Tibial artery (tissue), 4 donors: ENCODE data around the gene IQCM.
"Not testable (repeated sequence)": the region's sequence is repeated elsewhere in the genome, so short reads cannot be mapped to it uniquely, and the experiment has no call there.

Experiments used
- DNase-seq, 2 donors: peaks; one replicate each; pipeline ENCODE4 v3.0.0-alpha.2; 2019
- H3K27ac ChIP-seq, 2 donors: fragments of 200-600 bp; sonication (generic) in 1 of 2; 1 replicate in 1 of 2; 2 replicates in 1 of 2; pipeline ENCODE4 v1.5.1; 2018 to 2019; ENCODE audit warnings: mild to moderate bottlenecking in 1 of 2
- H3K27me3 ChIP-seq, 2 donors: fragments of 200-600 bp; sonication (generic) in 1 of 2; one replicate each; pipeline versions ENCODE4 v1.5.1 to v1.6.0; 2016 to 2019
- H3K36me3 ChIP-seq, 3 donors: fragments of 200-600 bp; sonication (generic) in 2 of 3; one replicate each; pipeline ENCODE4 v1.5.1; 2016 to 2019; ENCODE audit warnings: mild to moderate bottlenecking in 2 of 3
- H3K4me1 ChIP-seq, 4 donors: fragments of 200-600 bp; sonication (generic) in 2 of 4; 1 replicate in 3 of 4; 2 replicates in 1 of 4; pipeline ENCODE4 v1.5.1; 2016 to 2019
- H3K4me3 ChIP-seq, 2 donors: fragments of 200-600 bp; sonication (generic) in 1 of 2; 1 replicate in 1 of 2; 2 replicates in 1 of 2; pipeline ENCODE4 v1.5.1; 2018 to 2019; ENCODE audit warnings: mild to moderate bottlenecking in 2 of 2
- H3K9me3 ChIP-seq, 3 donors: fragments of 200-600 bp; sonication (generic) in 1 of 3; one replicate each; pipeline ENCODE4 v1.5.1; 2016 to 2019
- intact Hi-C: fragments of 100-400 bp; cut with DNase I; formaldehyde crosslinking; loops from one replicate; pipeline ENCODE4 v1.15.0; 2023; ENCODE audit warnings: low total_unique reads
- TF ChIP-seq, protein P1 (sequence below), 2 experiments: fragments of 200-600 bp in 1 of 2; fragments of 450-650 bp in 1 of 2; IDR thresholded peaks; one replicate each; pipeline ENCODE4 v1.5.1; 2017 to 2019; ENCODE audit warnings: antibody characterized with exemption in 2 of 2, mild to moderate bottlenecking in 1 of 2, moderate library complexity in 1 of 2

Gene IQCM

DNA sequence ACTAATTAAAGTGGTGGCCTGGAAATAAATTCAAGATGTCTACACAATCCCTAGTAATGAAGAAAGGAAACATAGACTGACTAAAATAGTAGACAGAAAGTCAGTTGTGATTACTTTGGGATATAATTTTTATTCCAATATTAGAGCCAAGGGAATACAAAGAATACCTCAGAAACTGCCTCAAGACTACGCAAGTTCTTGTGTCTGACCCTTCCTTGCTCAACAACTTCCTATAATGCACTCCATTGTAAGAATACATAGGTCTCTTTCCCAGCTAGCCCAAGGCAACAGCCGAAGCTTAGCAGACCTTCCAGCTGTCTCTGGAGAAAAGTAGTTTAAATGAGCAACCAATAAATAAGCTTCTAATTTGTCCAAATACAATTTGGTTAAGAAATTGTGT lies 315.9 kb downstream of the IQCM start:
- no peak for DNase-seq
- TF ChIP-seq, protein P1, sequence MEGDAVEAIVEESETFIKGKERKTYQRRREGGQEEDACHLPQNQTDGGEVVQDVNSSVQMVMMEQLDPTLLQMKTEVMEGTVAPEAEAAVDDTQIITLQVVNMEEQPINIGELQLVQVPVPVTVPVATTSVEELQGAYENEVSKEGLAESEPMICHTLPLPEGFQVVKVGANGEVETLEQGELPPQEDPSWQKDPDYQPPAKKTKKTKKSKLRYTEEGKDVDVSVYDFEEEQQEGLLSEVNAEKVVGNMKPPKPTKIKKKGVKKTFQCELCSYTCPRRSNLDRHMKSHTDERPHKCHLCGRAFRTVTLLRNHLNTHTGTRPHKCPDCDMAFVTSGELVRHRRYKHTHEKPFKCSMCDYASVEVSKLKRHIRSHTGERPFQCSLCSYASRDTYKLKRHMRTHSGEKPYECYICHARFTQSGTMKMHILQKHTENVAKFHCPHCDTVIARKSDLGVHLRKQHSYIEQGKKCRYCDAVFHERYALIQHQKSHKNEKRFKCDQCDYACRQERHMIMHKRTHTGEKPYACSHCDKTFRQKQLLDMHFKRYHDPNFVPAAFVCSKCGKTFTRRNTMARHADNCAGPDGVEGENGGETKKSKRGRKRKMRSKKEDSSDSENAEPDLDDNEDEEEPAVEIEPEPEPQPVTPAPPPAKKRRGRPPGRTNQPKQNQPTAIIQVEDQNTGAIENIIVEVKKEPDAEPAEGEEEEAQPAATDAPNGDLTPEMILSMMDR (IDR thresholded peaks at IDR 0.05) = no peak
- intact Hi-C loops = no loop called here
- no peaks in the 10 kb centered on the region for H3K4me1 ChIP-seq
- no peak overlapping the region for H3K4me3 ChIP-seq
- H3K9me3 ChIP-seq = no peaks in the 10 kb centered on the region
- no peaks in the 10 kb centered on the region for H3K36me3 ChIP-seq
- H3K27me3 ChIP-seq = no peaks in the 10 kb centered on the region
- no peak overlapping the region for H3K27ac ChIP-seq

DNA sequence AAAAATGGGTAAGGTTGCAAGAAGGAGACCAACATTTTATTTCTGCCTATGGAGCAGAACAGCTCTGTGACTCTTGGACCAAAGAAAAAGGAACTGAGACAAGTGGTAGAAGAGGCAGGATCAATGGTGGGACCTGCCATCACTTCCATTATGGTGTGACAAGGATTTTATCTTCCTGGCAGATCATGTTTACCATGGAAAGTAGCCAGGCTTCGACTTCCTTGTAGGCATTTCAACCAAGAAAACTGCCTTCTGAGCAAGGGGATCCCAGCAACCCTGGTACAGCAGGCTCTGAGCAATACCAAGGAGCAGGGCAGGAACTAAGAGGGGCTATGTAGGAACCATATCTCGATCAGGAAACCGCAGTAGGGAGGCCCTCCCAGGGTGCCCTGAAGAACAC lies 317.4 kb downstream of the IQCM start:
- H3K9me3 ChIP-seq = no peaks in the 10 kb centered on the region
- no peak for DNase-seq
- intact Hi-C loops = no loop called here
- no peak overlapping the region for H3K27ac ChIP-seq
- TF ChIP-seq, protein P1 (IDR thresholded peaks at IDR 0.05) = no peak
- H3K27me3 ChIP-seq = no peaks in the 10 kb centered on the region
- no peak overlapping the region for H3K4me3 ChIP-seq
- H3K36me3 ChIP-seq = no peaks in the 10 kb centered on the region
- no peaks in the 10 kb centered on the region for H3K4me1 ChIP-seq

DNA sequence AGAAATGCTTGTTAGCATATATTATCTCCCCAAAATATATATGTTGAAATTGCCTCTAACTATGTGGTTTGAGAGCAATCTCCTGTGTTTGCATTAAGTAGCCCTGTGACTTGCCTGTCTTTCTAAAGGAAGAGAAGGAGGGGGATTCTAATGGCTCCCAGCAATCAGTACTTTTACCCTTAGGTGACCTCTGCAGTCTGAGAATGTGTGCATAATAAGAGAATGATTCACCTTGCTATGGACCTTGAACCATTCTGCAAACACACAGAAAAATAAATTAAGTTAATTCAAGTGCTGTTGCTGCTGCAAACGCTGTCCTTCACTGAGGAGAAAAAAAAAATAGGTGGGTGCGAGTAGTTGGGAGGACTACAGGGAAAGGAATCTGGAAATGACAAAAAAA lies 322.2 kb downstream of the IQCM start:
- Histone ChIP-seq H3K36me3 (no peaks in the 10 kb centered on the region), H3K4me1 (no peaks in the 10 kb centered on the region), H3K27ac (no peak overlapping the region), H3K27me3 (no peaks in the 10 kb centered on the region), H3K4me3 (no peak overlapping the region), H3K9me3 (no peaks in the 10 kb centered on the region)
- no peak for DNase-seq
- TF ChIP-seq, protein P1 (IDR thresholded peaks at IDR 0.05) = no peak
- intact Hi-C loops = no loop called here

DNA sequence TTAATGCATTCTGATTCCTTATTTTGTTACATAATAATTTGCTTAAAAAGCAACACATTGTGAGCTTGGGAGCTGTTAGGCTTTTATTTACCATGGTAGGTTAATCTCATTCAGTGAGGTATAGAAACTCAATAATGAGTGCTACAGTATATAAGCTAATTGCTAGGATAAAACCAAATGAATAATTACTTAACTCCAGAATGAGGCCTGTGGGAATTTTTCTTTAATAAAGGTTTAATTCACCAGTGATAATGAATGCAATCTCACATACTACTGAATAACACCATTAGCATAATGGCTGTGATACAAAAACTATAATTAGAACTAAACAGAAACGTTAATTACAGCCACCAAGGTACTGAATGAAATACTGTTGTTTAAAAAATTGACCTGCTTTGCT lies 326.3 kb downstream of the IQCM start:
- TF ChIP-seq, protein P1 (IDR thresholded peaks at IDR 0.05) = no peak
- Histone ChIP-seq H3K27ac (no peak overlapping the region), H3K4me3 (no peak overlapping the region), H3K36me3 (no peaks in the 10 kb centered on the region), H3K27me3 (no peaks in the 10 kb centered on the region), H3K4me1 (no peaks in the 10 kb centered on the region), H3K9me3 (no peaks in the 10 kb centered on the region)
- no peak for DNase-seq
- intact Hi-C loops = no loop called here

DNA sequence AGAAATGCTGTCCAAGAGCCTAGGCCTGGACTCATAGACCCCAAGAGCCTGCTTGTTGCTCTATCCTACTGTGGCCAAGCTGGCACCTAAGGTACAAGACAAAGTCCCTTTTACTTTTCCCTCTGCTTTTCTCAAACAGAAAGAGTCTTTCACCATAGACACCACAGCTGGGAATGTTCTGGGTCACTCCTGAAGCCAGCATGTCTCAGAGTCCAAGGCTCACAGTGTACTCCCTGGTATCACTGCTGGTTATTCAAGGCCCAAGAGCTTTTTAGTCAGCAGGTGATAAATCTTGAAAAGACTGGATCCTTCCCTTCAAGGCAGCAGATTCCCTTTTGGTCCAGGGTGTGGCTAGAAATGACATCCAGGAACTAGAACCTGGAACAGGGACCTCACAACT lies 328.8 kb downstream of the IQCM start:
- no peaks in the 10 kb centered on the region for H3K27me3 ChIP-seq
- intact Hi-C loops = no loop called here

DNA sequence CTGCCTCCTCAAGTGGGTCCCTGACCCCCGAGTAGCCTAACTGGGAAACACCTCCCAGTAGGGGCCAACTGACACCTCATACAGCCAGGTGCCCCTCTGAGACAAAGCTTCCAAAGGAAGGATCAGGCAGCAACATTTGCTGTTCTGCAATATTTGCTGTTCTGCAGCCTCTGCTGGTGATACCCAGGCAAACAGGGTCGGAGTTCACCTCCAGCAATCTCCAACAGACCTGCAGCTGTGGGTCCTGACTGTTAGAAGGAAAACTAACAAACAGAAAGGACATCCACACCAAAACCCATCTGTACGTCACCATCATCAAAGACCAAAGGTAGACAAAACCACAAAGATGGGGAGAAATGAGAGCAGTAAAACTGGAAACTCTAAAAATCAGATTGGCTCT lies 347.0 kb downstream of the IQCM start:
- H3K9me3 ChIP-seq, H3K36me3 ChIP-seq, H3K4me3 ChIP-seq, intact Hi-C loops, DNase-seq, H3K4me1 ChIP-seq, H3K27ac ChIP-seq, H3K27me3 ChIP-seq: not testable (repeated sequence)

More for the DNA sequence above, 328.8 kb downstream of the IQCM start:
- TF ChIP-seq, protein P1 (IDR thresholded peaks at IDR 0.05) = no peak
- H3K4me3 ChIP-seq = no peak overlapping the region
- no peaks in the 10 kb centered on the region for H3K36me3 ChIP-seq
- H3K4me1 ChIP-seq = no peaks in the 10 kb centered on the region
- H3K9me3 ChIP-seq = no peaks in the 10 kb centered on the region
- no peak for DNase-seq
- H3K27ac ChIP-seq = no peak overlapping the region
